Lung (tissue), 12 donors: ENCODE results near the gene MYO18B. TPM values are rescaled to one million over a fixed set of nuclear protein-coding genes. Genes with fewer than 3 reads are reported as not detected.

Source experiments
- ATAC-seq: fragments of 200-7000 bp; cut with Tn5 transposase; one replicate; pipeline ENCODE4 v1.9.1; 2020; ENCODE audit warnings: moderate number of reproducible peaks; ENCODE audit not compliant: insufficient read depth, low FRiP score
- DNase-seq, 3 donors: peaks; one replicate each; pipeline ENCODE4 v3.0.0-alpha.2; 2013 to 2017
- H3K27ac ChIP-seq, 2 donors: one replicate each; pipeline ENCODE4 v1.5.1; 2013; ENCODE audit warnings: mild to moderate bottlenecking in 2 of 2, moderate library complexity in 2 of 2, control low read depth in 1 of 2, inconsistent platforms in 1 of 2, low read depth in 1 of 2, low read length in 1 of 2
- H3K27me3 ChIP-seq, 3 donors: one replicate each; pipeline ENCODE4 v1.5.1; 2013; ENCODE audit warnings: low read length in 2 of 3; ENCODE audit not compliant: control insufficient read depth in 3 of 3, insufficient read depth in 3 of 3
- H3K36me3 ChIP-seq, 4 donors: one replicate each; pipeline ENCODE4 v1.5.1; 2013; ENCODE audit warnings: low read length in 4 of 4, mild to moderate bottlenecking in 1 of 4, moderate library complexity in 1 of 4; ENCODE audit not compliant: control insufficient read depth in 4 of 4, insufficient read depth in 4 of 4
- H3K4me1 ChIP-seq, 5 donors: one replicate each; pipeline ENCODE4 v1.5.1; 2013; ENCODE audit warnings: low read length in 5 of 5, mild to moderate bottlenecking in 2 of 5, moderate library complexity in 1 of 5; ENCODE audit not compliant: control insufficient read depth in 5 of 5, insufficient read depth in 5 of 5
- H3K4me3 ChIP-seq: one replicate; pipeline ENCODE4 v1.5.1; 2013; ENCODE audit warnings: mild to moderate bottlenecking, control low read depth, moderate library complexity
- H3K9ac ChIP-seq, 2 donors: one replicate each; pipeline ENCODE4 v1.5.1; 2013; ENCODE audit warnings: low read length in 2 of 2, control low read depth in 1 of 2; ENCODE audit not compliant: insufficient read depth in 1 of 2
- H3K9me3 ChIP-seq, 4 donors: one replicate each; pipeline ENCODE4 v1.5.1; 2013; ENCODE audit warnings: low read length in 3 of 4, mild to moderate bottlenecking in 1 of 4, moderate library complexity in 1 of 4; ENCODE audit not compliant: control insufficient read depth in 4 of 4, insufficient read depth in 3 of 4
- WGBS, 2 donors: extraction: QIAGEN DNeasy Blood & Tissue Kit; methylation state at CpG; one replicate each; pipeline ENCODE4 v1.1.7; 2013; 5-methylcytosine and 5-hydroxymethylcytosine counted together
- polyA plus RNA-seq, 2 donors: library from polyadenylated mRNA; stranded (reverse); fragments of 200-250 nt; gene quantifications; one replicate each; pipeline ENCODE4 v1.2.1, GENCODE V29; 2013
- total RNA-seq, 2 donors: library from RNA; depleted of rRNA in 1 of 2; stranded (reverse); fragments of >200 nt in 1 of 2; gene quantifications; one replicate each; pipeline ENCODE4 v1.2.1, GENCODE V29; 2014 to 2021
- TF ChIP-seq, protein P1 (sequence below): IDR thresholded peaks from 2 replicates; pipeline ENCODE4 v1.5.1; 2012; ENCODE audit warnings: mild to moderate bottlenecking; ENCODE audit errors: control extremely low read depth, extremely low read depth
- donor health status: control.
- donor health status: control.
- donor health status: Bipolar disorder and iron deficiency.
- donor health status: healthy.
- donor health status: DM: yes; HTN: yes; CAD: no.

The MYO18B gene
- total and polyA plus RNA-seq, 4 donors, result 0.02 to 0.71 (median 0.07) TPM

DNA sequence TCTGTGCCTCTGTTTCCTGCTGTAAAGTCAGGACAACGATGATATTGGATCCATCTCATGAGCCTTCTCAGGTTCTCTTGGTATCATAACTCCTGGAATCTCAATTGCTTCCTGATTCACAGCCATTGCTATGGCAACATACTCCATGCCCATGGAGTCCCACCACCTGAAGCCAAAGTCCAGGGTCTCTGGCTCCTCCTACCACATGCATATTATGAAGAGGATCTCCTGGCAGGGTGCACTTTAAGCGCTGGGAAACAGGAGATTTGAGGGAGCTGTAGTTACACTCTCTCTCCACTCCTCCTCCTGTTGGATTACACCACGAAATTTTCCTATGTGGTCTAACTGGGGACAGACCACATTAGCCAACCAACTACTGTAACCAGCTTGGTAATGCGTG lies 296.4 kb downstream of the MYO18B start:
- H3K9ac ChIP-seq, result no peak overlapping the region
- ATAC-seq (no peak), DNase-seq (no peak)
- H3K4me3 ChIP-seq, result no peak overlapping the region
- no peaks in the 10 kb centered on the region for H3K36me3 ChIP-seq
- TF ChIP-seq, protein P1, sequence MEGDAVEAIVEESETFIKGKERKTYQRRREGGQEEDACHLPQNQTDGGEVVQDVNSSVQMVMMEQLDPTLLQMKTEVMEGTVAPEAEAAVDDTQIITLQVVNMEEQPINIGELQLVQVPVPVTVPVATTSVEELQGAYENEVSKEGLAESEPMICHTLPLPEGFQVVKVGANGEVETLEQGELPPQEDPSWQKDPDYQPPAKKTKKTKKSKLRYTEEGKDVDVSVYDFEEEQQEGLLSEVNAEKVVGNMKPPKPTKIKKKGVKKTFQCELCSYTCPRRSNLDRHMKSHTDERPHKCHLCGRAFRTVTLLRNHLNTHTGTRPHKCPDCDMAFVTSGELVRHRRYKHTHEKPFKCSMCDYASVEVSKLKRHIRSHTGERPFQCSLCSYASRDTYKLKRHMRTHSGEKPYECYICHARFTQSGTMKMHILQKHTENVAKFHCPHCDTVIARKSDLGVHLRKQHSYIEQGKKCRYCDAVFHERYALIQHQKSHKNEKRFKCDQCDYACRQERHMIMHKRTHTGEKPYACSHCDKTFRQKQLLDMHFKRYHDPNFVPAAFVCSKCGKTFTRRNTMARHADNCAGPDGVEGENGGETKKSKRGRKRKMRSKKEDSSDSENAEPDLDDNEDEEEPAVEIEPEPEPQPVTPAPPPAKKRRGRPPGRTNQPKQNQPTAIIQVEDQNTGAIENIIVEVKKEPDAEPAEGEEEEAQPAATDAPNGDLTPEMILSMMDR, result no peak
- H3K9me3 ChIP-seq, result peaks cover 0 to 17% (median 4%) of the 10 kb centered on the region in 4 donors
- 39 to 45% methylated on average over 4 of the region's 4 CpGs for WGBS, 2 donors
- no peak overlapping the region for H3K27ac ChIP-seq
- H3K27me3 ChIP-seq, result peaks cover 0 to 4% (median 0%) of the 10 kb centered on the region in 3 donors
- H3K4me1 ChIP-seq, result no peaks in the 10 kb centered on the region

DNA sequence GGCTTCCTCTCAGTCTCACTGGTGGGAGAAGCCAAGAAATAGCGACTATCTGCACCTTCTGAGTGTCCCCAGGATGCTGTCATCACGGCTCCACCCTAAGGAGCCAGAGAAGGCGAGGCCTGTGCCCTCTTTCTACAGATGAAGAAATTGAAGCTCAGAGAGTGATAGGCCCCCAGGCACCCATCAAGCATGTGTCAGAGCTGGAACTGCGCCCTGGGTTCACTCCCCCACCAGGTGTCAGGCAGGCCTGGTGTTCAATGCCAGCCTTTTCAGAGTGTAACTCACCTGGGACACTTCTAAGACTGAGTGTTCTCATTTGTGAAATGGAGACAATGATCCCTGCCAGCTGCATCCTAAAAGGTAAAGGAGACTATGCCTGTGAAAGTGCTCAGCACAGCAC lies 299.9 kb downstream of the MYO18B start:
- H3K4me3 ChIP-seq, result no peak overlapping the region
- no peaks in the 10 kb centered on the region for H3K4me1 ChIP-seq
- H3K36me3 ChIP-seq, result no peaks in the 10 kb centered on the region
- no peak overlapping the region for H3K27ac ChIP-seq
- no peak overlapping the region for H3K9ac ChIP-seq
- no peak for DNase-seq
- peaks cover 0 to 4% (median 0%) of the 10 kb centered on the region in 3 donors for H3K27me3 ChIP-seq
- H3K9me3 ChIP-seq, result peaks cover 0 to 4% (median 0%) of the 10 kb centered on the region in 4 donors
- ATAC-seq, result no peak
- TF ChIP-seq, protein P1, result no peak
- WGBS, 2 donors, result 74 to 77% methylated on average over 4 of the region's 4 CpGs

DNA sequence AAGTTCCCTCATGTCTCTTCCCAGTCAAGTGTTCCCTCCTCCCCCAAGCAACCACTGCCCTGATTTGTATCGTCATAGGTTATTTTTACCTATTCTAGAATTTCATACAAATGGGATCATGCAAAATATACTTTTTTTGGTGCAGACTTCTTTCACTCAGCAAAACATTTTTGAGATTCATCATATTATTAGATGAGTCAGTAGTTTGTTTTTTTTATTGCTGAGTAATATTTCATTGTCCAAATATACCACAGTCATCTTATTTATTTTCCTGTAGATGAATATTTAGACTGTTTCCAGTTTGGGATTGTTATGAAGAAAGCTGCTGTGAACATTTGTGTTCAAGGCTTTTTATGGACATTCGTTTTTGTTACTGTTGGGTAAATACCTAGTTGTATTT lies 301.0 kb downstream of the MYO18B start:
- TF ChIP-seq, protein P1, result no peak
- no peaks in the 10 kb centered on the region for H3K4me1 ChIP-seq
- ATAC-seq, result no peak

DNA sequence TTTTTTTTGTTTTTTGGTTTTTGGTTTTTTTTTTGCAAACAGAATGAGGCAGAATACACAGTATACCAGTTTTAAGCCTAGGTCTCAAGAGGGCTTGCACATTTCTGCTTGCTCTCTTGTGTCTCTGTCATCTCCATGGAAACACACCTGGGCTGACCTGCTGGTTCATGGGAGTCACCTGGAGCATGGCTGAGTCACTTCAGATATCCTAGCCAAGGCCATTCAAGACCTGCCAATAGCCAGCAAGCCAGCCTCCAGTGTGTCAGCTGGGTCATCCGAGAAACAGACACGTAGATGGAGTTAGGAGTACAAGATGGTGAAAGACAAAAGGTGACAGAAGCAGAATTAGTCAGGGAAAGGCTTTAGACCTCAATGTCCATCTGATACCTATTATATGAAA lies 303.1 kb downstream of the MYO18B start:
- Histone ChIP-seq H3K4me3 (no peak overlapping the region), H3K9me3 (no peaks in the 10 kb centered on the region), H3K9ac (no peak overlapping the region), H3K36me3 (no peaks in the 10 kb centered on the region), H3K27ac (no peak overlapping the region), H3K27me3 (peaks cover 0 to 4% (median 0%) of the 10 kb centered on the region in 3 donors), H3K4me1 (no peaks in the 10 kb centered on the region)
- TF ChIP-seq, protein P1, result no peak
- 85 to 97% methylated on average over 2 of the region's 2 CpGs for WGBS, 2 donors
- ATAC-seq, result no peak
- DNase-seq, result no peak

More for the DNA sequence above, 301.0 kb downstream of the MYO18B start:
- peaks cover 0 to 2% (median 0%) of the 10 kb centered on the region in 4 donors for H3K9me3 ChIP-seq
- H3K27me3 ChIP-seq, result peaks cover 0 to 4% (median 0%) of the 10 kb centered on the region in 3 donors
- 76 to 77% methylated on average over 2 of the region's 2 CpGs for WGBS, 2 donors
- no peaks in the 10 kb centered on the region for H3K36me3 ChIP-seq
- H3K27ac ChIP-seq, result no peak overlapping the region
- no peak overlapping the region for H3K9ac ChIP-seq
- H3K4me3 ChIP-seq, result no peak overlapping the region
- DNase-seq, result no peak
